H54 (cell line): ENCODE measurements around the gene ZCCHC24.
A peak's percentile ranks its signal among the peaks of the same experiment; 100 is the strongest.

Experiments used
- DNase-seq: peaks from one replicate; pipeline ENCODE4 v3.0.0; 2011; ENCODE audit warnings: low spot score, mixed read lengths; ENCODE audit not compliant: insufficient read length
- FAIRE-seq: peaks from 3 replicates; lab custom pipeline; 2011; peaks lifted over from hg19 to GRCh38; lab: Jason Lieb, UNC
- POLR2A ChIP-seq: IDR thresholded peaks from 2 replicates; pipeline ENCODE4 v1.6.1; 2011; ENCODE audit warnings: low read depth, mild to moderate bottlenecking, low read length

ZCCHC24 gene

DNA sequence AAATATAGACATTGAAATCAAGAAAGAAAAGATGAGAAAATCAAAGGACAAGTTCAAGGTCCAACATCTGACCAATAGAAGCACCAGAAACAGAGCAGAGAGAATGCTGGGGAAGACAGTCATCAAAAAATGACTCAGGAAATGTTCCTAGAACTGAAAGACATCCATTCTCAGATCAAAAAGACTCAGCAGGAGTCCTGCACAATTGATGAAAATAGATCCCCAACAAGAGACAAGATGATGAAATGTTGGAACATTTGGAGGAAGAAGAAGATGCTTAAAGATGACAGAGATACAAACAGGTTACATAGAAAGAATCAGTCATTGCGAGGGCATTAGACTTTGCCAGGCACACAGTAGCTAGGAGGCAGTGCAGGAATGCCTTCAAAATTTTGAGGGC lies 36.9 kb upstream of the ZCCHC24 start:
- DNase-seq (no peak), FAIRE-seq (peak; percentile 75)
- TF ChIP-seq POLR2A = no peak

GRCh38 chr10:79479283-79479909 lies 34.0 kb upstream of the ZCCHC24 start:
- FAIRE-seq (no peak), DNase-seq (no peak)
- TF ChIP-seq POLR2A = no peak

GRCh38 chr10:79477456-79477855 lies 32.0 kb upstream of the ZCCHC24 start:
- FAIRE-seq (no peak), DNase-seq (no peak)
- TF ChIP-seq POLR2A = no peak

GRCh38 chr10:79476645-79477044 lies 31.2 kb upstream of the ZCCHC24 start:
- DNase-seq = no peak
- FAIRE-seq = no peak
- no peak for TF ChIP-seq POLR2A

- FAIRE-seq = no peak
- TF ChIP-seq POLR2A = no peak
- DNase-seq = no peak
These were observed 30.5 kb upstream of the ZCCHC24 start for GRCh38 chr10:79475877-79476276.

GRCh38 chr10:79475119-79475653 lies 29.8 kb upstream of the ZCCHC24 start:
- FAIRE-seq (no peak), DNase-seq (no peak)
- no peak for TF ChIP-seq POLR2A

DNA sequence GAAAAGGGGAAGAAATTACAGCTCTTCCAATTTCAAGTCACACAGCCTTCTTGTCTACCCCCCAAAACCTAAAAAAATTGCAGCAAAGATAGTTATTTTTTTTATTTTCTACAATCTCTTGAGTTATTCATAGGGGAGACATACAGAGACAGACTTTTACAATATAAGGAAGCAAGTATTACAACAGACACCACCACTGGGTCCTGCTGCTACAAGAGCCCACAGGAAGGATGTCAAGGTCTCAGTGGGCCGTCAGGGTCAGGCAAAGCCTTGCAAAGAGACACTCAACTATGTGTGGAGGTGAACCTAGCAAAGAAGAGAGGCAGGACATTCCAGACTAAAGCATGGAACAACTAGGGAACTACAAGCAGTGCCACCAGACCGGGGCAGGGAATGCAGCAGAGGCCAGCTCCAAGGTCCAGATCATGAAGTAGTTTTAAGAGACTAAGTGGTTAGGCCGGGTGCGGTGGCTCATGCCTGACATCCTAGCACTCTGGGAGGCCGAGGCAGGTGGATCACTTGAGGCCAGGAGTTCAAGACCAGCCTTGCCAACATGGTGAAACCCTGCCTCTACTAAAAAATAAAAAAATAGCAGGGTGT lies 28.2 kb upstream of the ZCCHC24 start:
- FAIRE-seq = no peak
- no peak for DNase-seq
- no peak for TF ChIP-seq POLR2A

GRCh38 chr10:79472951-79473350 lies 27.5 kb upstream of the ZCCHC24 start:
- TF ChIP-seq POLR2A = no peak
- FAIRE-seq (no peak), DNase-seq (no peak)

DNA sequence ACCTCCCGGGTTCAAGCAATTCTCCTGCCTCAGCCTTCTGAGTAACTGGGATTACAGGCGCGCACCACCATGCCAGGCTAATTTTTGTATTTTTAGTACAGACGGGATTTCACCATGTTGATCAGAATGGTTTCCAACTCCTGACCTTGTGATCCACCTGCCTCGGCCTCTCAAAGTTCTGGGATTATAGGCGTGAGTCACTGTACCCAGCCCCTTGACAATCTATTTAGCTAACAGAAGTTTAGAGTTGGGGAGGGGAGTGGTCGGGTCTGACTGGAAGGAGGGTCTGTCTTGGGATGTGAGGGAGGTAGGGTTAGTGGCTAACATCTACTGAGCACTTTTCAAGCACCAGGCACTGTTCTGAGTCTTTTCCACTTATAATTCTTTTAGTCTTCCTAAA lies 27.0 kb upstream of the ZCCHC24 start:
- FAIRE-seq (no peak), DNase-seq (no peak)
- no peak for TF ChIP-seq POLR2A

GRCh38 chr10:79471776-79472175 lies 26.4 kb upstream of the ZCCHC24 start:
- TF ChIP-seq POLR2A = no peak
- no peak for DNase-seq
- no peak for FAIRE-seq

DNA sequence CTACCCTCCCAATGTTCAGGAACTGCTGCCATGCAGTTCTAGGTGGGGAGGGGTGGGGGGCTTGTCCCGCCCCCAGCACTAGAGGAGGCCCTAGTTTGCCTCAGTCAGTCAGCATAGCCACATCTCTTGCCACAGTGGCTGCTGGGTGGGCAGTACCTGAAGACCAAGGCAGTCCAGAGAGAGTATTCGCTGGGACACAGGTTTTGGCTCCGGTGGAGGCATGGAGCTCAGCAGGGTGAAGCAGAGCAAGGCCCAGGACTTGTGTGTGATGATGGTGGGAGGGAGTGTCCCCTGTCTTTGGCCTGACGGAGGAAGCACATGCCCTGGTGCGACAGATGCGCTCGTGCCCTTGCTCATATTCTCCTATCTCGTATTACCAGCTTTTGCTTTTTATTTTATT lies 24.7 kb upstream of the ZCCHC24 start:
- FAIRE-seq = no peak
- DNase-seq = no peak

DNA sequence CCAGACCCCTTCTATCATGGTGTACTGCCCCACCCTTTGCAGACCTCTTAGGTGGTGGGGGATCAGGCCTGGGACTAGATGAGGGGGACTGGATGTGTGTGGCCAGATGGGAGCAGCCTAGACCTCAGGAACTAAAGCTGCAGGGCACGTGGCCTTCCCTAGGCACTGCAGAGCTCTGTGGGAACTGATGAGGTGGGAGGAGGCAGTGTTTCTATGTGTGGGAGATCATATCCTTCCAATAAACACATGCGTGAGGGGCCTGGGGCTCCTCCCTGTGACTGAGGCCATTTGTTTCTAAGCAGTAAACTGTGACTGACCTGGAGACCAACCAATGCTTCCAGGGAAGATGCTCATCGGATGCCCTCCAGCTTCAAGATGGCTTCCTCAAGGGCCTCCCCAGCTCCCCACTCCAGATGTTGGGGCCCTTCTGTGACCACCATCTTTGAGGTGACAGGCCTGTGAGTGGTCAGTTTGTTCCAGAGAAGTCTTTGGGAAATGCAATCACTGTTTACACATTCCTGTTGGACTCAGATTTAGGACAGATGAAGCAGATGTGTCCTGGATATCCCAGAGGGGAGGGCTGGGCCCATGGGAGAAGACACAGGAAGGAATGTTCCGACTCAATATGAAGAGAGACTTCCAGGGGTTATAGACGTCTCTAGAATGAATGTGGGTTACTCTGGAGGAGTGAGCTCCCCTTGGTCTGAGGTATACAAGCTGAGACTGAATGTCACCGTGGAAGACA lies 23.6 kb upstream of the ZCCHC24 start:
- no peak for DNase-seq
- no peak for TF ChIP-seq POLR2A
- no peak for FAIRE-seq

More for the DNA sequence above, 24.7 kb upstream of the ZCCHC24 start:
- TF ChIP-seq POLR2A = no peak

DNA sequence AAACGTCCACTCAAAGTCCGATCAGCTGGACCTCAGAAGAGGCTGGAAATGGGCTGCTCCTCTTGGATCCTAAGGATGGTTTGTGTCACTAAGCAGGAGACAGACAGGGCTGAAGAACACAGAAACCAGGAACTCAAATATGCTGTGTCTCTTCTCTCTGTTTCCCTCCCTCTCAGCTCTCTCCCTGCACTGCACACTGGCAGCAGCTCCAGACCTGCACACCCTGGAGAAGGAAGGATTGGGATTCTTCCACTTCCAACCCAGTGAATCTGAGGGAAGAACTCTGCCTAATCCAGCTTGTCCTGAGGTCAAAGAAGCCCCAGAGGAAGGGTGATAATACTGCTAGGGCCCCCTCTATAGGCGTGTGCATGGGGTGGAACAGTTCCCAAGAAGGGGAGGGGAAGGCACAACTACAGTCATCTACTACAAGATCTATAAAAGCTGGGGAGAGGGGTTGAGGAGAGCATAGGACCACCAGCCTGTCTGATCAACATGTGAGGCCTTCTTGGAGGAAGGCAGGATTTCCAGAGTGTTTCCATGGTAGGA lies 22.7 kb upstream of the ZCCHC24 start:
- FAIRE-seq (no peak), DNase-seq (no peak)
- no peak for TF ChIP-seq POLR2A

- DNase-seq (no peak), FAIRE-seq (no peak)
- TF ChIP-seq POLR2A = no peak
These were observed 19.9 kb upstream of the ZCCHC24 start for GRCh38 chr10:79465341-79465740.
